ENCODE measurements around the gene STRN4. TPM values are rescaled to one million over a fixed set of nuclear protein-coding genes. Genes with fewer than 3 reads are reported as not detected.
A peak's percentile ranks its signal among the peaks of the same experiment; 100 is the strongest.

STRN4 gene
- total RNA-seq, 1 donor from 2014 or later = 101 TPM

DNA sequence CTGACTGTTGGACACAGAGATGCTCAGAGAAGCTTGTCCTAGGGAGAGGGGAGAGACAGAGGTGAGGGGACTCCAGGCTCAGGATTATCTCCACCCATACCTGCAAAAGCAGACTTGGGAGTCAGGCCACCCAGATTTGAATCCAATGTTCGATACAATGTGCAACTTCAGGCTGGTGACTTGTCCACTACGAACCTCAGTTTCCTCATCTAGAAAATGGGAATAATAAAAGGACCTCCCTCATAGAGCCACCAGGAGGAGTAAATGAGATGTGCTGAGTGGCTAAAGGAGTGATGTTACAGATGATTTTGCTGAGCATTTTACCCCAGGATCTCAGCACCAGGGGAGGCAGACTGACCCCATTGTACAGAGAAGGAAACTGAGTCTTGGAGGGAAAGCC, 54.3 kb downstream of the STRN4 start:
- intact Hi-C loops (cut with micrococcal nuclease) = no loop called here
- Mint-ChIP-seq H3K9me3 (no peaks in the 10 kb centered on the region), H3K4me3 (no peak overlapping the region), H3K4me1 (peaks cover 4% of the 10 kb centered on the region), H3K27me3 (no peaks in the 10 kb centered on the region), H3K27ac (no peak overlapping the region), H3K36me3 (ENCODE audit: low read depth) (peaks cover 84% of the 10 kb centered on the region)
- no peak for DNase-seq

DNA sequence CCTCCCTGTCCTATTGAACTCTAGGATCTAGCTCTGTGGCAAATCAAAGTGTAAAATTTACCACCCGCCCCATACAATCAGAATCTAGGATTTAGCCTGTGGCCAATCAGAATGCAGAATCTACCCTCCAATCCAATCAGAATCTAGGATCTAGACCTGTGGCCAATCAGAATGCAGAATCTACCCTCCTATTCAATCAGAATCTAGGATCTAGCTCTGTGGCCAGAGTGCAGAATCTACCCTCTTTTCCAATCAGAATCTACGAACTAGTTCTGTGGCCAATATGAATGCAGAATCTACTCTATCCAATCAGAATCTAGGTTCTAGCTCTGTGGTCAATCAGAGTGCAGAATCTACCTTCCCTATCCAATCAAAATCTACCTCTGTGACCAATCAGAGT, 55.1 kb downstream of the STRN4 start:
- peaks cover 80% of the 10 kb centered on the region for H3K36me3 Mint-ChIP-seq (ENCODE audit: low read depth)
- H3K4me3 Mint-ChIP-seq = no peak overlapping the region
- H3K4me1 Mint-ChIP-seq = peaks cover 3% of the 10 kb centered on the region
- H3K9me3 Mint-ChIP-seq = no peaks in the 10 kb centered on the region
- peak overlapping the region; percentile 34 for H3K27ac Mint-ChIP-seq
- intact Hi-C loops (cut with micrococcal nuclease) = no loop called here
- no peak for DNase-seq
- no peaks in the 10 kb centered on the region for H3K27me3 Mint-ChIP-seq

DNA sequence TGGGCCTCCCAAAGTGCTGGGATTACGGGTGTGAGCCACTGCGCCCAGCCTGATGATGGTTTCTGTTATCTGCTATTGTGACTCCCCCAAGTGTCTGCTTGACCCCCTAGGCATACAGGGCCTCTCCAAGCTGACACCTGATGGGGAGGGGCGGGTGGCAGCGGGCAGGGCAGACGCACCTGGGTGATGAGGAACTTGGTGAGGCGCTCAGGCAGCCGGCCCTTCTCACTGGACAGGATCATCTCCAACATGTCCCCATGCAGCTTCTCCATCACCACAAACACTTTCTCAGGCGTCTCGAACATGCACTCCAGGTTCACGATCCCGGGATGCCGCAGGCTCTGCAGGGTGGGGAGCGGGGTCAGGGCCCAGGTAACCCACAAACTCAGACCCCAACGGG, 56.9 kb downstream of the STRN4 start:
- Mint-ChIP-seq H3K9me3 (no peaks in the 10 kb centered on the region), H3K27me3 (no peaks in the 10 kb centered on the region), H3K27ac (no peak overlapping the region), H3K4me3 (no peak overlapping the region), H3K36me3 (ENCODE audit: low read depth) (peaks cover 77% of the 10 kb centered on the region), H3K4me1 (peaks cover 5% of the 10 kb centered on the region)
- DNase-seq = no peak
- intact Hi-C loops (cut with micrococcal nuclease) = no loop called here

DNA sequence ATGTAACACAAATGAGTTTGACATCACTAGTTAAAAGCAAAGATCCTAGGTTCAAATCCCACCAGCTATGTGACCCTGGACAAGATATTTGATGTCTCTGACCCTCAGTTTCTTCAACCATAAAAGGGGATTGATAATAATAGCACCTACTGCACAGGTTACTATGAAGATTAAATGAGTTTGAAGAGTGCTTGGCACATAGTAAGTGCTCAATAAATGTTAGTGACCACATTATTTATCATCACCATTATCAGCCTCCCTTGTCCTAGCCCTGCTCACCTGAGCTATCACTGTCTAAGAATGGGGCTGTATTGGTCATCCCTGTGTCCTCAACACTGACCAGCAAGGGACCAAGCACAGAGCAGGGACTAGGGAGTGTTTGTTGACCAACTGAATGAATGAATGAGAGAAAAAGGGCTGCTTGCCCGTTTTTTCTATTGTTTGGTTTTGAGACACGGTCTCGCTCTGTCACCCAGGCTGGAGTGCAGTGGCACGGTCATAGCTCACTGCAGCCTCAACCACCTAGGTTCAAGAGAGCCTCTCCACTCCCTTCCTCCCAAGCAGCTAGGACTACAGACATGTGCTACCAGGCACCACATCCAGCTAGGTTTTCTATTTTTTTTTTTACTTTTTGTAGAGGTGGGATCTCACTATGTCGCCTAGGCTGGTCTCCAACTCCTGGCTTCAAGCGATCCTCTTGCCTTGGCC, 58.7 kb downstream of the STRN4 start:
- DNase-seq = no peak
- intact Hi-C loops (cut with micrococcal nuclease) = no loop called here
- peaks cover 68% of the 10 kb centered on the region for H3K36me3 Mint-ChIP-seq (ENCODE audit: low read depth)
- no peaks in the 10 kb centered on the region for H3K27me3 Mint-ChIP-seq
- H3K9me3 Mint-ChIP-seq = no peaks in the 10 kb centered on the region
- no peak overlapping the region for H3K4me3 Mint-ChIP-seq
- peaks cover 3% of the 10 kb centered on the region for H3K4me1 Mint-ChIP-seq
- H3K27ac Mint-ChIP-seq = no peak overlapping the region

DNA sequence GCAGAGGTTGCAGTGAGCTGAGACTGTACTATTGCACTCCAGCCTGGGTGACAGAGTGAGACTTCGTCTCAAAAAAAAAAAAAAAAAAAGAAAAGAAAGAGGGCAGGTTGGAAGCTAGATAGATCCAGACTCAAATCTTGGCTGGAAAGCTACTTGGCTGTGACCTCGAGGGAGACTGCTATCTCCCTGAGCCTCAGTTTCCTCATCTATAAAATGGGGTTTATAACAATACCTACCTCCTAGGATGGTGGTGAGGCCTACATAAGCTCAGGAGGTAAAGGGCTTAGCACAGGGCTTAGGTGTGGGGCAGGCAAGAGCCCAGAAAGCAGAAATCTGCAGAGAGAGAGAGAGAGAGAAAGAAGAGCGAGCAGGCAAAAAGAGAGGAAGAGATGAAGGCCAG, 61.1 kb downstream of the STRN4 start:
- intact Hi-C loops (cut with micrococcal nuclease) = no loop called here
- DNase-seq = no peak
- peaks cover 1% of the 10 kb centered on the region for H3K4me1 Mint-ChIP-seq
- H3K9me3 Mint-ChIP-seq = no peaks in the 10 kb centered on the region
- no peaks in the 10 kb centered on the region for H3K27me3 Mint-ChIP-seq
- peaks cover 55% of the 10 kb centered on the region for H3K36me3 Mint-ChIP-seq (ENCODE audit: low read depth)
- no peak overlapping the region for H3K4me3 Mint-ChIP-seq
- no peak overlapping the region for H3K27ac Mint-ChIP-seq

DNA sequence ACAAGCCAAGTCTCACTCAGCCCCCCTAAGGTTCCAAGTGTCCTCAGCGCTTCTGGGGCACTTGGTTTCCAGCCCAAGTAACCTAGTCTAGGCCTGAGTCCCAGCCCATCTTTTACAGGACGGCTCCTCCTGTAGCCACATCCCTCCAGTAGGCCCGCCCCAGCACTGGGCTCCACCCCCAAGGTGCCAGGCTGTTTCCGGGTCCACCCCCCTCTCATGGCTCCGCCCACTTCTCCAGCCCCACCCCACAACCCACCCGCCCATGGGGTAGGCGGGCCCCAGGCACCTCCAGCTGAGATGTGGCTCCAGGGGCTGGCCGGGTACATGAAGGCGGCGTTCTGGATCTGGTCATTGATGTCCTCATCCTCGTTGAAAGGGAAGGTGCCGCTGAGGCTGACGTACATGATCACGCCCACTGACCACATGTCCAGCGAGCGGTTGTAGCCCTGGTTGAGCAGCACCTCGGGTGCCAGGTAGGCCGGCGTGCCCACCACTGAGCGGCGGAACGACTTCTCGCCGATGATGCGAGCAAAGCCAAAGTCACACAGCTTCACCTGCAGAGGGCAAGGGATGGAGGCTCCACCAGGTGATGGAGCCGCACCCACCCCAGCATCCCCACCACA, 68.0 kb downstream of the STRN4 start:
- H3K9me3 Mint-ChIP-seq = no peaks in the 10 kb centered on the region
- intact Hi-C loops (cut with micrococcal nuclease) = no loop called here
- H3K27me3 Mint-ChIP-seq = no peaks in the 10 kb centered on the region
- H3K4me3 Mint-ChIP-seq = no peak overlapping the region
- H3K27ac Mint-ChIP-seq = no peak overlapping the region
- peaks cover 9% of the 10 kb centered on the region for H3K4me1 Mint-ChIP-seq
- peaks cover 62% of the 10 kb centered on the region for H3K36me3 Mint-ChIP-seq (ENCODE audit: low read depth)
- peak; percentile 90 for DNase-seq

DNA sequence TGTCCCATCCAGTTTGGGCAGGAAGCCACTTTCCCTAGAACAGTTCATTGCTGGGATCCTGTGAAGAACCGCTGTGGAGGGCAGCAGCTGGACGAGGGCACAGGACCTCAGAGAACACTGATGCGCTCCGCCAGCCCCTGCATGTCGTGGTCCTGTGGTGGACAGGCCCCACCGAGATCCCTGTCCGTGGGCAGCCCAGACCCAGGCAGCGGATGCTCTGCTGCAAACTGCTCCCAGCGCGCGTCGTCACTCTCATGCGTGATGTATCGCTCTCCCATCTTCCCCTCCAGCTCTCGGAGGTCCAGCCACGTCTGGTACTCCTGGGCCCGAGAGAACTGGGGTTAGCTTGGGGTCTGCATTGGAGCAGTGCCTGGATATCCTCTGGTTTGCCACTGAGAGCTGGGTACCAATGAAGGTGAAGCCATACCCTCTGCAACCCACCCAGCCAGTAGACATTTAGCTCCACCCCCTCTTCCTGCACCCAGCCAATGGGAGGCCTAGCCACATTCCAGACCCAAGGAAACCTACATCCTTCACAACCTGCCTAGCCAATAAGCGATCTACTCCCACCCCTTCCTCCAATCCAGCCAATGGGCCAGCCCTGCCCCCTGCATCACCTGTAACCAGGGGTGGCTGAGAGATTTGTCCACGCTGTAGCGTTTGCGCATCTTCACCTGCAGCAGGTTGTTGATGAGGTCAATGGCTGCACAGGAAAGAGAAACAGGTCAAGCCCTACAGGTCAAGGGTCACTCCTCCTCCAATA, 71.7 kb downstream of the STRN4 start:
- H3K4me3 Mint-ChIP-seq = no peak overlapping the region
- no peak overlapping the region for H3K27ac Mint-ChIP-seq
- DNase-seq = no peak
- H3K9me3 Mint-ChIP-seq = no peaks in the 10 kb centered on the region
- H3K36me3 Mint-ChIP-seq (ENCODE audit: low read depth) = peaks cover 61% of the 10 kb centered on the region
- H3K4me1 Mint-ChIP-seq = peaks cover 9% of the 10 kb centered on the region
- H3K27me3 Mint-ChIP-seq = no peaks in the 10 kb centered on the region
- intact Hi-C loops (cut with micrococcal nuclease) = no loop called here

DNA sequence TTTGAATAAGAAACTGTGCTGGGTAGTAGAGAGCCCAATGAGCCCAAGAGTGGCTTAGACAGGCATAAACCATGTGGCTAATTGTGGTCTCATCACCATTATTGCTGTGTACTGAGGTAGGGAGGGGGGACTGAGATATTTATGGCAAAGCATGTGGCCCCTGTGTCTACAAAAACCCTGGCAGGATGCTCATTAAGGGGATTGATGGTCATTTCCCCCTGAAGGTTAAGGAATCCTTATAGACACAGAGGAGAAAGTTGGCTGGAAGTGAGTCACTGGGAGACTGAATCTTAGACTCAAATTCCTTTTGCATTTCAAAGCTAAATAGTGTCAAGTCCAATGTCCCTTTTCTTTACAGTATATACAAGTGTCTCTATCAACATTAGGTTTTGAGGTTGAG, 75.4 kb downstream of the STRN4 start:
- H3K9me3 Mint-ChIP-seq = no peaks in the 10 kb centered on the region
- DNase-seq = no peak
- intact Hi-C loops (cut with micrococcal nuclease) = no loop called here
- no peaks in the 10 kb centered on the region for H3K27me3 Mint-ChIP-seq
- peaks cover 39% of the 10 kb centered on the region for H3K36me3 Mint-ChIP-seq (ENCODE audit: low read depth)
- no peak overlapping the region for H3K27ac Mint-ChIP-seq
- H3K4me3 Mint-ChIP-seq = no peak overlapping the region
- no peaks in the 10 kb centered on the region for H3K4me1 Mint-ChIP-seq

Other genes starting within 250 kb of the STRN4 start
- gene CALM3, start 145.1 kb downstream of the STRN4 start, total RNA-seq = 477 and 479 TPM in 2 replicates
- 194 TPM in 2 replicates for gene PTGIR, start 121.4 kb downstream of the STRN4 start, total RNA-seq
- gene GNG8, start 110.2 kb downstream of the STRN4 start, total RNA-seq = 13.3 and 14.1 TPM in 2 replicates
- gene DACT3, start 85.3 kb downstream of the STRN4 start, total RNA-seq = 3.2 and 3.7 TPM in 2 replicates
- gene PRKD2, start 29.3 kb downstream of the STRN4 start, total RNA-seq = 89.1 and 90.5 TPM in 2 replicates
- gene FKRP, start 393 bp downstream of the STRN4 start, total RNA-seq = 20.8 and 21.4 TPM in 2 replicates
- 220 and 224 TPM in 2 replicates for gene SLC1A5, start 42.1 kb upstream of the STRN4 start, total RNA-seq
- gene AP2S1, start 104.4 kb upstream of the STRN4 start, total RNA-seq = 100 and 112 TPM in 2 replicates
- gene ARHGAP35, start 114.5 kb upstream of the STRN4 start, total RNA-seq = 21.9 and 25.6 TPM in 2 replicates

Data from activated CD4-positive, alpha-beta T cell treated with anti-CD3 and anti-CD28 coated beads, Interleukin-2, amount 10 ng/mL, durations not matched to agents 24 days and 14 days (primary cell).